GM23338 (cell line): ENCODE data around the gene TNFRSF1A.

Experiments
- CTCF ChIP-seq, 2 experiments: fragments of 200-600 bp in 1 of 2; sonication (generic) in 1 of 2; conservative IDR thresholded peaks; 2 replicates each; pipeline versions ENCODE4 v1.5.1 to v1.6.1; 2016 to 2017; ENCODE audit warnings: antibody characterized with exemption in 2 of 2, low read depth in 2 of 2, mild to moderate bottlenecking in 2 of 2, moderate library complexity in 1 of 2
- ETS1 ChIP-seq: IDR thresholded peaks from 2 replicates; pipeline ENCODE4 v1.6.1; 2016; ENCODE audit warnings: antibody characterized with exemption
- EZH2phosphoT487 ChIP-seq: fragments of 200-600 bp; sonication (generic); IDR thresholded peaks from one replicate; pipeline ENCODE4 v1.8.1; 2018; ENCODE audit warnings: antibody characterized with exemption; ENCODE audit not compliant: unreplicated experiment
- POLR2AphosphoS5 ChIP-seq: IDR thresholded peaks from 2 replicates; pipeline ENCODE4 v1.6.1; 2016; ENCODE audit warnings: antibody characterized with exemption, low read depth
- REST ChIP-seq: IDR thresholded peaks from one replicate; pipeline ENCODE4 v1.6.1; 2018; ENCODE audit warnings: antibody characterized with exemption; ENCODE audit not compliant: unreplicated experiment

- TF ChIP-seq CTCF (conservative IDR thresholded peaks at IDR 0.05; ENCODE audit: low read depth in 2 of 2) (no peak), REST (no peak), EZH2phosphoT487 (no peak), ETS1 (no peak), POLR2AphosphoS5 (no peak)
These were observed 28.2 kb upstream of the TNFRSF1A start for GRCh38 chr12:6369916-6370575.
